GM21360 (cell line): Measurements from ENCODE around the gene ORC4.

Experiments used
- ATAC-seq: cut with Tn5 transposase; IDR thresholded peaks from one replicate; pipeline ENCODE4 v1.9.1; 2021; ENCODE audit warnings: mild to moderate bottlenecking, moderate library complexity; ENCODE audit not compliant: unreplicated experiment

The ORC4 gene

GRCh38 chr2:148020111-148021058 lies at the start of gene ORC4:
Gene ORC4, minus strand, starts transcription at chr2:148020737. Its CDS starts 44,779 bp downstream, at chr2:147975958.
- ATAC-seq: peak; percentile 74

- no peak for ATAC-seq
These were observed 47.3 kb upstream of the ORC4 start for GRCh38 chr2:148067801-148068200.

GRCh38 chr2:148065936-148066335 lies 45.4 kb upstream of the ORC4 start:
- ATAC-seq: no peak

GRCh38 chr2:148063633-148064032 lies 43.1 kb upstream of the ORC4 start:
- ATAC-seq: no peak

- no peak for ATAC-seq
These were observed 38.1 kb upstream of the ORC4 start for GRCh38 chr2:148058641-148059040.

- ATAC-seq: no peak
These were observed 32.1 kb upstream of the ORC4 start for GRCh38 chr2:148052687-148053086.

- no peak for ATAC-seq
These were observed 28.7 kb upstream of the ORC4 start for GRCh38 chr2:148049284-148049683.

GRCh38 chr2:148048475-148049221 lies 28.1 kb upstream of the ORC4 start:
- peak; percentile 70 for ATAC-seq

- no peak for ATAC-seq
These were observed 26.3 kb upstream of the ORC4 start for GRCh38 chr2:148046802-148047201.

GRCh38 chr2:148044322-148044721 lies 23.8 kb upstream of the ORC4 start:
- no peak for ATAC-seq

GRCh38 chr2:148042219-148042618 lies 21.7 kb upstream of the ORC4 start:
- ATAC-seq: peak; percentile 89

GRCh38 chr2:148039783-148040182 lies 19.2 kb upstream of the ORC4 start:
- no peak for ATAC-seq

- ATAC-seq: no peak
These were observed 11.7 kb upstream of the ORC4 start for GRCh38 chr2:148032215-148032614.

- ATAC-seq: no peak
These were observed 10.6 kb upstream of the ORC4 start for GRCh38 chr2:148031152-148031551.

- no peak for ATAC-seq
These were observed 8.2 kb upstream of the ORC4 start for GRCh38 chr2:148028781-148029180.

GRCh38 chr2:148027822-148028221 lies 7.3 kb upstream of the ORC4 start:
- ATAC-seq: no peak

GRCh38 chr2:148026573-148026972 lies 6.0 kb upstream of the ORC4 start:
- no peak for ATAC-seq

GRCh38 chr2:148023861-148024260 lies 3.3 kb upstream of the ORC4 start:
- ATAC-seq: no peak

- no peak for ATAC-seq
These were observed 2.3 kb upstream of the ORC4 start for GRCh38 chr2:148022882-148023281.

- no peak for ATAC-seq
These were observed 1.8 kb upstream of the ORC4 start for GRCh38 chr2:148022351-148022750.

GRCh38 chr2:148021886-148022285 lies 1.3 kb upstream of the ORC4 start:
- no peak for ATAC-seq
